Activated CD4-positive, CD25-positive, alpha-beta regulatory T cell treated with anti-CD3 and anti-CD28 coated beads, Interleukin-2, amount 50 U/mL, for 16 hours (primary cell): ENCODE results near the gene C1QTNF2.

Experiments used
- DNase-seq: peaks from one replicate; pipeline ENCODE4 v3.0.0-alpha.2; 2020; ENCODE audit warnings: low read depth, low spot score

C1QTNF2 gene

DNA sequence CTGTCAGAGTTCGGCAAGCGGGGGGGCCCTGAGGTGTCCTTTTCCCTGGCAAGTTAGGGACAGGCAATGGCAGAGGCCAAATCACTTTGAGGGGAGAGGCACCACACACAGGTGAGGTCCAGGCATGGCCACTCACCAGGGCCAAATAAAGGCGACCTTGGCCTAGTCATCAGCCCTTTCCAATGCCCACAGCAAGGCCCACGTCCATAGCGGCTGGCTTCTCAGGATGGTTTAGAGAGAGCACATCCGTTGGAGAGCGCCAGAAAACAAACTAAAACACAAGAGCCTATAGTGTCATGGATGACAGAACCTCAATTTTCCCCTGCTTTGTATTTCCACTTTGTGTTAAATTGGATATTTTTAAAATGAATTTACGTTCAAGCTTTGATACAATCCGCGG is 65.1 kb downstream of the C1QTNF2 start:
- DNase-seq: no peak

DNA sequence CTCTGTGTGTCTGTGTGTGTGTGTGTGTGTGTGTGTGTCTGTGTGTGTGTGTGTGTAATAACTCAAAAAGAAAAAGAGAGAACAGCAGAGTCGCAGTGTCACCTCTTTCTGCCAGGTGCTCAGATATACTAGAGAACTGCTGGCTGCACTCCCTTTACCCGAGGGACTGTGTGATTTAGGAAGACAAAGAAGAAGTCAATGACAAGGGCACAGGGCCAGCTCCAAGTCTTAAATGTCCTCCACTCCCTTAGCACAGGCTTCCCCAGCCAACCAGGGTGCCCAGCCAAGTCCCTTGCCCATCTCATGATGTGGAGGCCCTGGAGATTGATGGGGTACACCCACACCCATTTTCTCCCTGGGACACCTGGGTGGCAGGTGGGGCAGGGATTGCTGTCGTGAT is 66.7 kb downstream of the C1QTNF2 start:
- DNase-seq: no peak

DNA sequence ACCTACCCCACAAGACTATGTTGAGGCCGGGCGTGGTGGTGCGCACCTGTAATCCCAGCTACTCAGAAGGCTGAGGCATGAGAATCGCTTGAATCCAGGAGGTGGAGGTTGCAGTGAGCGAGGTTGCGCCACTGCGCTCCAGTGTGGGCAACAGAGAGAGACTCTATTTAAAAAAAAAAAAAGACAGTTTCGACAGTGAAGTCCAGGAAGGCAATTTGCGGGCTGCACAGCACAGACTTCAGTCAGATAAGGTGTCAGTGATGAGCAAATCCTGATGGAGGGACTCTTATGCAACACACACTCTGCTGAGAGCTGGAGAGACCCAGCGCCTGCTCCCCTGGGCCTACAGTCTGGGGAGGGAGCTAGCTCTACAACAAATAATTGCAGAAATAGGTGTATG is 72.2 kb downstream of the C1QTNF2 start:
- no peak for DNase-seq

DNA sequence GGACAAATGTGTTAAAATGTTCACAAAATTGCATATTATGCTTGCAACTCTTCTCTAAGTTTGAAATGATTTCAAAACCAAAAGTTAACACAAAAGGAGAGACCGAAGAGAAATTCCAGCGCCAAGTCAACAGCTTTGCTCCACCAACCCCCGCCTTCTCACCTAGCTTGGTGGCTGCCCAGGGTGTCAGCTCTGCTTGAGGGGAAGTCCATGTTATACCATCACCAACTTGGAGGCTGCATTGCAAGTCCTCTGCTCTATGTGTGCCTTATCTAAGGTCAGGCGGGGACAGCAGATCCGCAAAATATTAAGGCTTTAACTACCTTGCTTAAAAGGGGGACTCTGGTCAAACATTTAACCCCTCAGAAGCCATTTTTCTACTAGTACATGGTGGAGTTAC is 72.7 kb downstream of the C1QTNF2 start:
- DNase-seq: no peak
